HCT116 (cell line): ENCODE measurements around the gene AOPEP. TPM values are rescaled to one million over a fixed set of nuclear protein-coding genes. Genes with fewer than 3 reads are reported as not detected.

Experiments
- ATAC-seq: fragments of 200-7000 bp; cut with Tn5 transposase; 2 replicates; pipeline ENCODE4 v1.9.1; 2020; ENCODE audit warnings: mild to moderate bottlenecking, moderate library complexity
- BruUV-seq: library from RNA; stranded (reverse); fragments of 400-500 nt; replicated peaks from 2 replicates; lab custom pipeline; 2021; lab: Mats Ljungman, UMichigan
- CTCF ChIA-PET: fragments of 300-600 bp; sonication (Branson Sonifier 250); formaldehyde crosslinking; loops from one replicate; lab custom pipeline; 2021; ENCODE audit warnings: antibody characterized with exemption; lab: Charles Lee
- POLR2A ChIA-PET: fragments of 300-600, 350-600 bp; sonication (Branson Sonifier 250); formaldehyde crosslinking; loops from one replicate; lab custom pipeline; 2021; ENCODE audit warnings: antibody characterized with exemption; lab: Charles Lee
- RAD21 ChIA-PET, 2 experiments: fragments of 300-600 bp; sonication (Branson Sonifier 250); formaldehyde crosslinking; loops; one replicate each; lab custom pipeline; 2023; ENCODE audit warnings: low total read pairs in 2 of 2; ENCODE audit not compliant: uncharacterized antibody in 2 of 2, unreplicated experiment in 2 of 2, low non-redundant PET in 1 of 2; lab: Charles Lee
- DNase-seq: peaks from one replicate; pipeline ENCODE4 v3.0.0-alpha.2; 2010; ENCODE audit warnings: low read depth, low spot score
- H2AFZ ChIP-seq: fragments of 200-600 bp; shearing (Covaris generic), sonication (generic); 2 replicates; pipeline ENCODE4 v1.6.1; 2017; ENCODE audit warnings: low read depth, mixed run types, mixed read lengths, antibody characterized with exemption, low read length; ENCODE audit not compliant: poor library complexity, severe bottlenecking
- H3K27ac ChIP-seq: 2 replicates; pipeline ENCODE4 v1.5.1; 2012; ENCODE audit warnings: low read depth, low read length
- H3K27me3 ChIP-seq: fragments of 200-600 bp; sonication (generic); 2 replicates; pipeline ENCODE4 v1.6.1; 2016; ENCODE audit warnings: mixed run types, low read length, mixed read lengths; ENCODE audit not compliant: insufficient read depth
- H3K36me3 ChIP-seq, 2 experiments: fragments of 200-500 bp in 1 of 2; fragments of 200-600 bp in 1 of 2; sonication (Bioruptor generic) in 1 of 2; sonication (generic) in 1 of 2; 2 replicates each; pipeline versions ENCODE4 v1.5.1 to v1.6.1; 2014 to 2016; ENCODE audit warnings: low read length in 2 of 2, inconsistent platforms in 1 of 2, mixed read lengths in 1 of 2, mixed run types in 1 of 2; ENCODE audit not compliant: insufficient read depth in 2 of 2, control insufficient read depth in 1 of 2
- H3K4me1 ChIP-seq, 2 experiments: fragments of 200-600 bp in 1 of 2; sonication (generic) in 1 of 2; 2 replicates each; pipeline versions ENCODE4 v1.5.1 to v1.6.1; 2012 to 2017; ENCODE audit warnings: low read length in 2 of 2, inconsistent platforms in 1 of 2, mild to moderate bottlenecking in 1 of 2, mixed read lengths in 1 of 2, mixed run types in 1 of 2, moderate library complexity in 1 of 2; ENCODE audit not compliant: insufficient read depth in 2 of 2, control insufficient read depth in 1 of 2
- H3K4me2 ChIP-seq: fragments of 200-600 bp; sonication (generic); 2 replicates; pipeline ENCODE4 v1.6.1; 2017; ENCODE audit warnings: mixed run types, low read length, mixed read lengths
- H3K4me3 ChIP-seq, 2 experiments: fragments of 200-600 bp in 1 of 2; sonication (generic) in 1 of 2; replicated peaks in 1 of 2; 2 replicates each; pipeline ENCODE4 v1.5.1; 2011 to 2016; ENCODE audit warnings: low read length in 2 of 2, control low read depth in 1 of 2, low read depth in 1 of 2, mild to moderate bottlenecking in 1 of 2, mixed read lengths in 1 of 2, mixed run types in 1 of 2
- H3K79me2 ChIP-seq: fragments of 200-600 bp; sonication (generic); 2 replicates; pipeline ENCODE4 v1.6.1; 2017; ENCODE audit warnings: mild to moderate bottlenecking, mixed run types, low read length, moderate library complexity, mixed read lengths; ENCODE audit not compliant: insufficient read depth
- H3K9ac ChIP-seq: fragments of 200-600 bp; sonication (generic); 2 replicates; pipeline ENCODE4 v1.6.1; 2016; ENCODE audit warnings: low read length, mixed read lengths
- H3K9me2 ChIP-seq: fragments of 200-600 bp; sonication (generic), shearing (Covaris generic); 2 replicates; pipeline ENCODE4 v1.6.1; 2017; ENCODE audit warnings: mixed run types, mild to moderate bottlenecking, moderate library complexity; ENCODE audit not compliant: insufficient read depth
- H3K9me3 ChIP-seq, 2 experiments: fragments of 200-500 bp in 1 of 2; fragments of 200-600 bp in 1 of 2; sonication (Bioruptor generic) in 1 of 2; sonication (generic) in 1 of 2; 2 replicates each; pipeline ENCODE4 v1.6.1; 2014 to 2017; ENCODE audit warnings: low read length in 2 of 2, mixed read lengths in 2 of 2, inconsistent platforms in 1 of 2, low read depth in 1 of 2, mild to moderate bottlenecking in 1 of 2, mixed run types in 1 of 2, moderate library complexity in 1 of 2; ENCODE audit not compliant: control insufficient read depth in 1 of 2, insufficient read depth in 1 of 2
- H4K20me1 ChIP-seq: fragments of 200-600 bp; sonication (generic), shearing (Covaris generic); 2 replicates; pipeline ENCODE4 v1.6.1; 2017; ENCODE audit warnings: mixed run types, mild to moderate bottlenecking, moderate library complexity; ENCODE audit not compliant: insufficient read depth
- CTCF ChIP-seq, 3 experiments: fragments of 200-600 bp in 1 of 3; sonication (generic) in 1 of 3; IDR thresholded peaks in 2 of 3; conservative IDR thresholded peaks in 1 of 3; 2 replicates each; pipeline ENCODE4 v1.5.1; 2012 to 2017; ENCODE audit warnings: low read depth in 2 of 3, low read length in 2 of 3, antibody characterized with exemption in 1 of 3, borderline replicate concordance in 1 of 3, control low read depth in 1 of 3, mild to moderate bottlenecking in 1 of 3, mixed read lengths in 1 of 3, mixed run types in 1 of 3, moderate library complexity in 1 of 3; ENCODE audit not compliant: insufficient read depth in 1 of 3
- RAD21 ChIP-seq: IDR thresholded peaks from 2 replicates; pipeline ENCODE4 v1.6.1; 2012; ENCODE audit warnings: low read depth, mild to moderate bottlenecking
- SP1 ChIP-seq: IDR thresholded peaks from 2 replicates; pipeline ENCODE4 v1.6.1; 2012; ENCODE audit warnings: low read depth
- TCF7L2 ChIP-seq: IDR thresholded peaks from 2 replicates; pipeline ENCODE4 v1.7.0; 2011; ENCODE audit warnings: borderline replicate concordance, inconsistent platforms; ENCODE audit not compliant: insufficient read depth, insufficient read length; ENCODE audit errors: extremely low read depth
- ZBTB33 ChIP-seq: IDR thresholded peaks from 2 replicates; pipeline ENCODE4 v1.6.1; 2011; ENCODE audit warnings: mild to moderate bottlenecking, low read length, moderate library complexity; ENCODE audit not compliant: insufficient replicate concordance; ENCODE audit errors: extremely low read depth
- intact Hi-C: fragments of 100-400 bp; cut with micrococcal nuclease; formaldehyde crosslinking; loops from 2 replicates; pipeline ENCODE4 v1.10.0; 2022
- total RNA-seq: library from RNA; stranded (reverse); gene quantifications from one replicate; pipeline ENCODE4 v1.2.1, GENCODE V29; 2021; ENCODE audit not compliant: unreplicated experiment

AOPEP gene
- total RNA-seq, 1 experiment from 2014 or later: 15.1 TPM

GRCh38 chr9:95127249-95128176, 401.0 kb downstream of the AOPEP start:
- CTCF ChIA-PET: interaction anchor here (0.6 to 8.1 kb wide), 25 partner anchors 9 to 573 kb away, joined by 3 to 158 read pairs (median 4); partner anchors contain the start of genes AOPEP and PCAT7
- H3K27ac ChIP-seq: no peak overlapping the region
- H3K9me3 ChIP-seq: no peaks in the 10 kb centered on the region
- H2AFZ ChIP-seq: no peak overlapping the region
- DNase-seq (peak; percentile 29), ATAC-seq (peak; percentile 98)
- TF ChIP-seq RAD21: peak; percentile 91
- no peak for TF ChIP-seq SP1
- TF ChIP-seq CTCF (IDR thresholded peaks at IDR 0.05 in 2 of 3, conservative IDR thresholded peaks at IDR 0.05 in 1 of 3; ENCODE audit: borderline replicate concordance in 1 of 3, insufficient read depth in 1 of 3, low read depth in 2 of 3, low read length in 2 of 3): peak; percentile 97 to 99 (median 98)
- TF ChIP-seq TCF7L2: peak; percentile 83
- no peak for TF ChIP-seq ZBTB33
- no peak overlapping the region for H3K4me2 ChIP-seq
- no TSS peak for BruUV-seq
- H3K79me2 ChIP-seq: no peaks in the 10 kb centered on the region
- RAD21 ChIA-PET: interaction anchor here (0.6 to 2.4 kb wide), 7 partner anchors 41 to 459 kb away, joined by 3 to 14 read pairs (median 4); no protein-coding TSS in a partner anchor
- no peak overlapping the region for H3K9ac ChIP-seq
- H3K4me1 ChIP-seq: no peaks in the 10 kb centered on the region
- no peaks in the 10 kb centered on the region for H3K27me3 ChIP-seq
- intact Hi-C loops: loop anchor here (1.0 kb wide), 2 partner anchors 446 to 459 kb away; no protein-coding TSS in a partner anchor
- no peak overlapping the region for H3K4me3 ChIP-seq
- H3K36me3 ChIP-seq: no peaks in the 10 kb centered on the region
- POLR2A ChIA-PET: no interaction called here
- H3K9me2 ChIP-seq: no peaks in the 10 kb centered on the region
- H4K20me1 ChIP-seq: no peaks in the 10 kb centered on the region
